SIG-M5 treated with dmso at 0.1 percent for 504 hours (cell line): ENCODE measurements around the gene LRRTM1.

Experiments used
- DNase-seq: peaks from one replicate; lab custom pipeline; 2025; ENCODE audit not compliant: unreplicated experiment; lab: John Stamatoyannopoulos, UW

LRRTM1 gene

DNA sequence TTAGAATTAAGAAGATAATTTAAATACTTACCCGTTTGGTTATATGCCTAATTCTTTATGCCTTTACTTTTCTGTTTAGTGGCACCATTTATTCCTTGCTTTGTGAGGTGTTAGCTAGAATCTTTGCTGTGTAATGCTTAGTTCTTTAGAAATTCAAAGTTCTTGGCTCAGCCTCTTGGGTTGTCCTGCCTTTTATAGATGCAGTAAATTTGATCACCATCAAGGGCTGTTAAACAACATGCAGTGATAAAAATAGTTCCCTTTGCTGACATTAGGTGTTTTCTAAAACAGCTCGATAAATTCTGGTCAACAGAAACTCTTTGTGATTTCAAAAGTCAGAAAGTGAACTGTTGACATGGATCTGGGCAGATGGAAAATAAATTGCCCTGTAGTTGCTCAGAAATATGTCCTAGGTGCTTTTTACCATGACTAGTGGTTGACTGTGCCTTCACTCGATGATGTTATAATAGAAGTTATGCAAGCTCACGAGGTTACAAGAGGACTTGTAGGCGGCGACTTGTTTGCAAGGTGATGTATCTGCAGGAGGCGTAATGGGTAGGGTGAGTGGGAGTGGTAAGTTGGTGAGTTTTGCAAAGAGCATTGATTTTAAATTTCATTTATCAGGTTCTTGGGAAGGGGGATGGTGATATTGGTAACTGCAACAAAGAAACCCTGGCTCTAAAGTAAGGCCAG, 52.1 kb downstream of the LRRTM1 start:
- no peak for DNase-seq
